ENCODE results near the gene DLG2. TPM values are rescaled to one million over a fixed set of nuclear protein-coding genes. Genes with fewer than 3 reads are reported as not detected.

Gene DLG2
- total and polyA plus RNA-seq, 2 of the 8 experiments (the other 6 are each of a cell fraction or from before 2014, with no cell fraction given), result 1.7 to 14.3 TPM

DNA sequence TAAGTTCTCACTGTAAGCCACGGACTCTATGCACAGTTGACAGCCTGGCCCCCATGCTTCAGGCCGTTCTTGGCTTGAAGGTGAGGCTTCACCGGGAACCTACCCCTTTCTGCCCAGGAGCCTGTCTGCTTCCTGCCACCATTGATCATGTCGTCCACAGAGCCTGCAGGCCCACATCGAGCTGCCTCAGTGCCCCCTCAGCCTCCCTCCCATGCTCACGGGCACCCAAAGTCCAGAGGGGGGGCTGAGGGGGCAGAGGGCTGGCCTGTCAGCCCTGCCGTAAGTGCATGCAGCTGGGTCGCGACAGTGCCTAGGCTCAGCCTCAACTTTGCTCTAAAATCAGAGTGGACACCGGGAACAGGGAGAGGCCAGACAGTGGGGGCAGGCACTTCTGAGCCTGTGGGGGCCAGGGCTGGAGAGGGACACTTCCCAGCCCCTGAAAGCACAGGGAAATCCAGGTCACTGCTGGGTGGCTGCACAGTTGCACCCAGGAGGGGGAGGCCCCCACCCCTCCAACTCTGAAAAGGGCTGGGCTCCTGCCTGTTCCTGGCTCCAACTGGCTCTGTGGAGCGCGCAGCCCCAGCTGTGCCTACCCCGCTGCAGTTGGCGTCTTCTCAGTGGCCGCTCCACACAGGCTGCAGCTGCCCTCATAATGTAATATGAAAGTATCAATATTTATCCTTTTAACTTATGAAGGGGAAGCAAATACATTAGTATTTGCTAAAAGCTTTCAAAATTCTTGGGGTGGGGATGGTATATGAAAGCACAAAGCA, 598.6 kb downstream of the DLG2 start (continued):
- TF ChIP-seq, protein P1, sequence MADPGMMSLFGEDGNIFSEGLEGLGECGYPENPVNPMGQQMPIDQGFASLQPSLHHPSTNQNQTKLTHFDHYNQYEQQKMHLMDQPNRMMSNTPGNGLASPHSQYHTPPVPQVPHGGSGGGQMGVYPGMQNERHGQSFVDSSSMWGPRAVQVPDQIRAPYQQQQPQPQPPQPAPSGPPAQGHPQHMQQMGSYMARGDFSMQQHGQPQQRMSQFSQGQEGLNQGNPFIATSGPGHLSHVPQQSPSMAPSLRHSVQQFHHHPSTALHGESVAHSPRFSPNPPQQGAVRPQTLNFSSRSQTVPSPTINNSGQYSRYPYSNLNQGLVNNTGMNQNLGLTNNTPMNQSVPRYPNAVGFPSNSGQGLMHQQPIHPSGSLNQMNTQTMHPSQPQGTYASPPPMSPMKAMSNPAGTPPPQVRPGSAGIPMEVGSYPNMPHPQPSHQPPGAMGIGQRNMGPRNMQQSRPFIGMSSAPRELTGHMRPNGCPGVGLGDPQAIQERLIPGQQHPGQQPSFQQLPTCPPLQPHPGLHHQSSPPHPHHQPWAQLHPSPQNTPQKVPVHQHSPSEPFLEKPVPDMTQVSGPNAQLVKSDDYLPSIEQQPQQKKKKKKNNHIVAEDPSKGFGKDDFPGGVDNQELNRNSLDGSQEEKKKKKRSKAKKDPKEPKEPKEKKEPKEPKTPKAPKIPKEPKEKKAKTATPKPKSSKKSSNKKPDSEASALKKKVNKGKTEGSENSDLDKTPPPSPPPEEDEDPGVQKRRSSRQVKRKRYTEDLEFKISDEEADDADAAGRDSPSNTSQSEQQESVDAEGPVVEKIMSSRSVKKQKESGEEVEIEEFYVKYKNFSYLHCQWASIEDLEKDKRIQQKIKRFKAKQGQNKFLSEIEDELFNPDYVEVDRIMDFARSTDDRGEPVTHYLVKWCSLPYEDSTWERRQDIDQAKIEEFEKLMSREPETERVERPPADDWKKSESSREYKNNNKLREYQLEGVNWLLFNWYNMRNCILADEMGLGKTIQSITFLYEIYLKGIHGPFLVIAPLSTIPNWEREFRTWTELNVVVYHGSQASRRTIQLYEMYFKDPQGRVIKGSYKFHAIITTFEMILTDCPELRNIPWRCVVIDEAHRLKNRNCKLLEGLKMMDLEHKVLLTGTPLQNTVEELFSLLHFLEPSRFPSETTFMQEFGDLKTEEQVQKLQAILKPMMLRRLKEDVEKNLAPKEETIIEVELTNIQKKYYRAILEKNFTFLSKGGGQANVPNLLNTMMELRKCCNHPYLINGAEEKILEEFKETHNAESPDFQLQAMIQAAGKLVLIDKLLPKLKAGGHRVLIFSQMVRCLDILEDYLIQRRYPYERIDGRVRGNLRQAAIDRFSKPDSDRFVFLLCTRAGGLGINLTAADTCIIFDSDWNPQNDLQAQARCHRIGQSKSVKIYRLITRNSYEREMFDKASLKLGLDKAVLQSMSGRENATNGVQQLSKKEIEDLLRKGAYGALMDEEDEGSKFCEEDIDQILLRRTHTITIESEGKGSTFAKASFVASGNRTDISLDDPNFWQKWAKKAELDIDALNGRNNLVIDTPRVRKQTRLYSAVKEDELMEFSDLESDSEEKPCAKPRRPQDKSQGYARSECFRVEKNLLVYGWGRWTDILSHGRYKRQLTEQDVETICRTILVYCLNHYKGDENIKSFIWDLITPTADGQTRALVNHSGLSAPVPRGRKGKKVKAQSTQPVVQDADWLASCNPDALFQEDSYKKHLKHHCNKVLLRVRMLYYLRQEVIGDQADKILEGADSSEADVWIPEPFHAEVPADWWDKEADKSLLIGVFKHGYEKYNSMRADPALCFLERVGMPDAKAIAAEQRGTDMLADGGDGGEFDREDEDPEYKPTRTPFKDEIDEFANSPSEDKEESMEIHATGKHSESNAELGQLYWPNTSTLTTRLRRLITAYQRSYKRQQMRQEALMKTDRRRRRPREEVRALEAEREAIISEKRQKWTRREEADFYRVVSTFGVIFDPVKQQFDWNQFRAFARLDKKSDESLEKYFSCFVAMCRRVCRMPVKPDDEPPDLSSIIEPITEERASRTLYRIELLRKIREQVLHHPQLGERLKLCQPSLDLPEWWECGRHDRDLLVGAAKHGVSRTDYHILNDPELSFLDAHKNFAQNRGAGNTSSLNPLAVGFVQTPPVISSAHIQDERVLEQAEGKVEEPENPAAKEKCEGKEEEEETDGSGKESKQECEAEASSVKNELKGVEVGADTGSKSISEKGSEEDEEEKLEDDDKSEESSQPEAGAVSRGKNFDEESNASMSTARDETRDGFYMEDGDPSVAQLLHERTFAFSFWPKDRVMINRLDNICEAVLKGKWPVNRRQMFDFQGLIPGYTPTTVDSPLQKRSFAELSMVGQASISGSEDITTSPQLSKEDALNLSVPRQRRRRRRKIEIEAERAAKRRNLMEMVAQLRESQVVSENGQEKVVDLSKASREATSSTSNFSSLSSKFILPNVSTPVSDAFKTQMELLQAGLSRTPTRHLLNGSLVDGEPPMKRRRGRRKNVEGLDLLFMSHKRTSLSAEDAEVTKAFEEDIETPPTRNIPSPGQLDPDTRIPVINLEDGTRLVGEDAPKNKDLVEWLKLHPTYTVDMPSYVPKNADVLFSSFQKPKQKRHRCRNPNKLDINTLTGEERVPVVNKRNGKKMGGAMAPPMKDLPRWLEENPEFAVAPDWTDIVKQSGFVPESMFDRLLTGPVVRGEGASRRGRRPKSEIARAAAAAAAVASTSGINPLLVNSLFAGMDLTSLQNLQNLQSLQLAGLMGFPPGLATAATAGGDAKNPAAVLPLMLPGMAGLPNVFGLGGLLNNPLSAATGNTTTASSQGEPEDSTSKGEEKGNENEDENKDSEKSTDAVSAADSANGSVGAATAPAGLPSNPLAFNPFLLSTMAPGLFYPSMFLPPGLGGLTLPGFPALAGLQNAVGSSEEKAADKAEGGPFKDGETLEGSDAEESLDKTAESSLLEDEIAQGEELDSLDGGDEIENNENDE (IDR thresholded peaks at IDR 0.05; ENCODE audit: insufficient replicate concordance, low read length), result no peak
- no peak for TF ChIP-seq NANOG (IDR thresholded peaks at IDR 0.05; ENCODE audit: insufficient read depth, low read depth, low read length, poor library complexity, severe bottlenecking)
- TF ChIP-seq BCL11A (IDR thresholded peaks at IDR 0.05; ENCODE audit: low read depth in 2 of 2, low read length in 2 of 2), result no peak
- TF ChIP-seq RXRA (IDR thresholded peaks at IDR 0.05; ENCODE audit: insufficient read depth, low read depth, low read length), result no peak
